HUES48 (cell line): Measurements from ENCODE around the gene HOXB8.

Source experiments
- H3K27ac ChIP-seq: one replicate; pipeline ENCODE4 v1.7.0; 2013; ENCODE audit warnings: low read depth, low read length, inconsistent platforms
- H3K27me3 ChIP-seq: 2 replicates; pipeline ENCODE4 v1.6.1; 2013; ENCODE audit warnings: mild to moderate bottlenecking, low read length; ENCODE audit not compliant: control insufficient read depth, insufficient read depth
- H3K36me3 ChIP-seq: 2 replicates; pipeline ENCODE4 v1.6.1; 2013; ENCODE audit warnings: low read length; ENCODE audit not compliant: control insufficient read depth, insufficient read depth
- H3K4me1 ChIP-seq: 2 replicates; pipeline ENCODE4 v1.6.1; 2013; ENCODE audit warnings: mild to moderate bottlenecking, low read length; ENCODE audit not compliant: control insufficient read depth, insufficient read depth
- H3K4me3 ChIP-seq: 2 replicates; pipeline ENCODE4 v1.5.1; 2013; ENCODE audit warnings: mild to moderate bottlenecking, low read depth, low read length
- H3K9ac ChIP-seq: 2 replicates; pipeline ENCODE4 v1.6.1; 2013; ENCODE audit warnings: mild to moderate bottlenecking, low read depth, low read length, moderate library complexity
- H3K9me3 ChIP-seq: 2 replicates; pipeline ENCODE4 v1.6.1; 2013; ENCODE audit warnings: low read length; ENCODE audit not compliant: control insufficient read depth, insufficient read depth

The HOXB8 gene

DNA sequence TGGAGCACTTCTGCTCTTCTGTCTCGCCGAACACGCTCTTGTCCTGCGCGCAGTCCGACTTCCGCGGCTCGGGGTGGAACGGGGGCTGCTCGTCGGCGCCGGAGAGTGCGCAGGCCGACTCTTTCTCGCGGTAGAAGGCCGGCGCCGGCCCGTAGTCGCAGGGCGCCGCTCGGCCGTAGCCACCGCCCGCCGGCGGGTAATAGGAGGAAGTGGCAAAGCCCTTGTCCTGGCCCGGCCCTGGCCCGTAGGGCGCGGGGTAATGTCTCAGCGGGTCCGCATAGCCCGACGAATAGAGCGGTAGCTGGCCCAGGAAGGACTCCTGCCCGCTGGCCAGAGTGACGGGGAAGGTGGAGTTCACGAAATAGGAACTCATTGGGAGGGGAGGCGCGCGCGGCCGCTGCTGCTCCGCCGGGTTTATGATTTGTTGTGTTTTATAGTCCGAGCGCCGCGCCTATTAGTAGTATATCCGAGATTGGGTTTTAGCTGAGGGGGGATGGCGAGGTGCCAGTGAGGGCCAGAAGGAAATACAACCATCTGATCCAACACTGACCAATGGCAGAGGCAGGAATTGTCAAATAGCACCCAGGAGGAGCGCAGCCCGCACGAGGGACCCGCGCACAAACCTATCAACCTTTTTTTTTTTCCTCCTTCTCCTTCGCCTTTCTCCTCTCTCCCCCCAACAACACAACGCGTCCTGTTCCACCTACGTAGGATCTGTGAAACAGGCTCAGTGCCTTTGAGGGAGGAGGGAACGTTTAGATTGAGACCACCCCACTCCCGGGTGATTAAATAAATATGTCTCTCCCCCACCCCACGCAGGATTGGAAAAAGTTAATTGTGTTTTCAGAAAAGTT is 17.1 kb downstream of the HOXB8 start:
- H3K4me3 ChIP-seq: no peak overlapping the region
- H3K27me3 ChIP-seq: peaks cover 100% of the 10 kb centered on the region
- H3K9ac ChIP-seq: no peak overlapping the region

GRCh38 chr17:48597528-48597777 is 17.6 kb downstream of the HOXB8 start:
- peaks cover 100% of the 10 kb centered on the region for H3K27me3 ChIP-seq
- H3K4me3 ChIP-seq: no peak overlapping the region
- H3K27ac ChIP-seq: no peak overlapping the region
- no peak overlapping the region for H3K9ac ChIP-seq
- no peaks in the 10 kb centered on the region for H3K9me3 ChIP-seq
- H3K4me1 ChIP-seq: peaks cover 9% of the 10 kb centered on the region
- H3K36me3 ChIP-seq: no peaks in the 10 kb centered on the region

More for the DNA sequence above, 17.1 kb downstream of the HOXB8 start:
- no peak overlapping the region for H3K27ac ChIP-seq
- H3K4me1 ChIP-seq: peaks cover 9% of the 10 kb centered on the region
- H3K36me3 ChIP-seq: no peaks in the 10 kb centered on the region
- no peaks in the 10 kb centered on the region for H3K9me3 ChIP-seq

DNA sequence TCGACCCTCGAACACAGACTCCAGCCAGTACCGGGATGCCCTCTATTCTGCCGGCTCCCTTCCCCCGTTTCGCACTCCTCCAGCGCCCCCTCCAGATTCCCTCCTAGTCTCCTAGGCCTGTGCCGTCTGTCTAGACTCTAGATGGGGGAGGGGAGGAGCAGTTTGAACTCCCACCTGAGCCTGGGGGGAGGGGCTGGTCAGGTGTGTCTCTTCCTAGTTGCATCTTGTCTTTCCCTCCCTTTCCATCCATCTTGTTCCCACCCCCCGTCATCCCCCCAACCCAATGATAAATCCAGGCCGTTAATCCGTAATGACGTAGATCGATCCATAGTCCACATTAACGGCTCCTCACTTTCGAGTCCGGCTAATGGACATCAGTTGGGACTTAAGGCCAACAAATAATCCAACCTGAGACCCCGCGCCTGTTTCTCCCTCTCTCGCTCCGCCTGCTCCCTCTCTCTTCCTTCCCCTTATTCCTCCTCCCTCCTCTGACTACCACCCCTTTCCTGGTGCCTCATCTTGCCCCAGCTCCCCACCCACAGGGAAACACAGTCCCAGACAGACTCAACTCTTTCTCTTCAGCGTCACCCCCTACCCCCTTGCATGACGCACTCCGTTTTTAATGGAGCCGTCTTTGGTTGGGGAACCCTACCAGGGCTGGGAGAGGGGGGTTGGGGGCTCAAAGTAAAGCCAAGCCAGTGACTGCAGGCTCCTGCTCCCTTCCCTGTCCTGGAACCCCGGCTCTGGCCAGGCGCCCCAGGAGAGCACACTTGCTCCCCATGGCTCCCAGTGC is 18.2 kb downstream of the HOXB8 start:
- H3K4me1 ChIP-seq: peaks cover 9% of the 10 kb centered on the region
- no peak overlapping the region for H3K9ac ChIP-seq
- H3K4me3 ChIP-seq: no peak overlapping the region
- H3K9me3 ChIP-seq: no peaks in the 10 kb centered on the region
- H3K36me3 ChIP-seq: no peaks in the 10 kb centered on the region
- H3K27me3 ChIP-seq: peaks cover 100% of the 10 kb centered on the region
- no peak overlapping the region for H3K27ac ChIP-seq

DNA sequence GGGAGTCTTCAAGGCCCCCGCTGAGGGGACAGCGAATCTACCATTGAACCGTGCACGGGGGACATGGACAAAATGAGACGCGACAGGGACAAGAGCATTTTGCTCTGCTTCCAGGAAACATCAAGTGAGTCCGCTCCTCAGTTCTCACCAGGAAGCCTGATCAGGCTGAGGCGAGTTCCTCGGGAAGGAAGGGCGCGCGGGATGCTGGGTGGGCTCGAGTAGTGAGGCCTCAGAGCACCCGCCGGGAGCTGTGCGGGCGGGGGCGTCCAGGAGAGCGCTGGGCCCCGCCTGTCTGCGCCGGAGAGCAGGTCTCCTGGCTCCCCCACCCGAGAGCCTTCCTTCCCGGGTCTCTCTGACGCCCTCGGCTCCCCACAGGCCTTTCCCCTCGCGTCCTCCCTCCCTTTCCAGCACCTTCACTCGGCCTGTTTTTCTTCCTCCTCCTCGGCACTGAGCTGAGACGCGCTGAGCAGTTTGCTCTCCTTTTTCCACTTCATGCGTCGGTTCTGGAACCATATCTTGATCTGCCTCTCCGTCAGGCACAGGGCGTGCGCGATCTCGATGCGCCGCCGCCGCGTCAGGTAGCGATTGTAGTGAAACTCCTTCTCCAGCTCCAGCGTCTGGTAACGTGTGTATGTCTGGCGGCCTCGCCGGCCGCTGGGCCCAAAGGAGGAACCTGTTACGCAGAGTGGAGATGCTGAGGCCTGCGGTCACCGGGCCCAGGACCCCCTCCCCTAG is 18.9 kb downstream of the HOXB8 start:
- no peaks in the 10 kb centered on the region for H3K36me3 ChIP-seq
- no peak overlapping the region for H3K4me3 ChIP-seq
- no peaks in the 10 kb centered on the region for H3K9me3 ChIP-seq
- no peak overlapping the region for H3K9ac ChIP-seq
- H3K27ac ChIP-seq: no peak overlapping the region
- H3K27me3 ChIP-seq: peaks cover 100% of the 10 kb centered on the region
- peaks cover 9% of the 10 kb centered on the region for H3K4me1 ChIP-seq

- H3K36me3 ChIP-seq: no peaks in the 10 kb centered on the region
- H3K27ac ChIP-seq: no peak overlapping the region
- H3K9me3 ChIP-seq: no peaks in the 10 kb centered on the region
- H3K4me1 ChIP-seq: peaks cover 9% of the 10 kb centered on the region
- no peak overlapping the region for H3K4me3 ChIP-seq
- no peak overlapping the region for H3K9ac ChIP-seq
- peaks cover 100% of the 10 kb centered on the region for H3K27me3 ChIP-seq
Observed at GRCh38 chr17:48595278-48595999, 19.7 kb downstream of the HOXB8 start.

GRCh38 chr17:48594538-48595277 is 20.4 kb downstream of the HOXB8 start:
- H3K27me3 ChIP-seq: peaks cover 100% of the 10 kb centered on the region
- no peaks in the 10 kb centered on the region for H3K36me3 ChIP-seq
- no peak overlapping the region for H3K27ac ChIP-seq
- no peak overlapping the region for H3K4me3 ChIP-seq
- no peaks in the 10 kb centered on the region for H3K9me3 ChIP-seq
- H3K4me1 ChIP-seq: peaks cover 9% of the 10 kb centered on the region
- no peak overlapping the region for H3K9ac ChIP-seq

DNA sequence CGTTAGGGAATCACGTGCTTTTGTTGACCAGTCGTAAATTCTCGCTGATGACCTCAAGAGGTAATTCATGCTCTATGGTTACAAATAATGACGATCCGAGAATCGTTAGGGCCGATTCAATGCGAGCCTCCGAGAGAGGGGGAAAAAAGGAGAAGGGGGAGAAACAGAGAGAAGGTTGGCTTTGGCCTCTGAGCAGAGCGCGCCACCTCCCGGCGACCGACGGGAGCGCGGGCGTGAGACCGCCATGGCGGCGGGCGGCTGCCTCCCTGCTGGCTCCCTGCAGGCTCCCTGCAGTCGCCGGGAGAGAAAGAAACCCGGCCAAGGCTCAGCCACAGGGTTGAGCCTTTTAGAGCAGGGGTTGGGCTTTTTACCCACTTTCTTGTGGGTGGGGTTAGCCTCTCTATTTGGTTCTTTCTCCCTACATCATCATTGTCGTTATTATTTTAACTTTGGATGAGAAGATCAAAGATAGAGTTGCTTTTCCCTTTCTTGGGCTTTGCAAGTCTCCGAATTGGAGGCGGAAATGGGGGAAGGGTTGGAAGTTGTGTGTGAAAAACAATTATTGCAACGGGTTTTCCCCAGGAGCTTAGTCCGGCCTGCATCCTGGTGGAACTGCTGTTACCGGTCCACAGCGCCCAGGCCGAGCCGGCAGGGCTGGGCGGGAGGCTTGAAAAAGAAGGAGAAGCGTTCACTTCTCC is 21.1 kb downstream of the HOXB8 start:
- peaks cover 100% of the 10 kb centered on the region for H3K27me3 ChIP-seq
- H3K27ac ChIP-seq: no peak overlapping the region
- H3K4me1 ChIP-seq: peaks cover 9% of the 10 kb centered on the region
- no peak overlapping the region for H3K4me3 ChIP-seq
- H3K9ac ChIP-seq: no peak overlapping the region
- no peaks in the 10 kb centered on the region for H3K9me3 ChIP-seq
- H3K36me3 ChIP-seq: no peaks in the 10 kb centered on the region

DNA sequence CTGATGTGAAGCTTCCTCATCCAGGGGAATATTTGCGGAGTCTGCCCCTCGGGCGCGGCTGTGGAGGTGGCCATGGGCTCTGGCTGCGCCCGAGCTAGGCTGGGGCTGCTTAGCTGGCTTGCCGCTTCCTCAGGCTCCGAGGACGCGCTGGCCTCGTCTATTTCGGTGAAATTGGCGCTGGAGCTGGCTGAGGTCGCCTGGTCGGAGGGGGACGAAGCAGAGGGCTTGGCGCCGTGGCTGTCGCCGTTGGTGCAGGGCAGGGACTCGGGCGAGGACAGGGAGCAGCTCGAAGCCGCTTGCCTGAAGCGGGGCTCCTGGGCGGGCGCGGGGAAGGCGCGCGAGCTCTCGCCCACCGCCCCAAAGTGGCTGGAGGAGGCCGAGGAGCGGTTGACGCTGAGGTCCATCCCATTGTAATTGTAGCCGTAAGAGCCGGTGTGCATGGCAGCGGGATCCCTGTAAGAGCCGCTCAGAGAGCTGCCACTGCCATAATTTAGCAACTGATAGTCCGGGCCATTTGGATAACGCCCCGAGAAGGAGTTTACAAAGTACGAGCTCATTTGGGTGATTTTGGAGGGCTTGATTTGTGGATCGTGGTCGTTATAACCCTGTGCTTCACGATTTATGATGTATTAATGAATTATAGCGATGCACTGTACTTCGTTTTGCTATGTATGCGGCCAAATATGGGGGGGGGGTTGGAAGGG is 21.8 kb downstream of the HOXB8 start, which contains the start of gene HOXB5:
HOXB5 (minus strand) TSS at position 654 of the 704 bp plus-strand sequence; CDS start at position 557, 97 bp downstream.
- no peak within 1 kb of the TSS for H3K27ac ChIP-seq
- no peaks in the 10 kb centered on the region for H3K9me3 ChIP-seq
- H3K9ac ChIP-seq: no peak within 1 kb of the TSS
- no peak within 1 kb of the TSS for H3K4me3 ChIP-seq
- H3K27me3 ChIP-seq: peaks cover 100% of the 10 kb centered on the region
- H3K4me1 ChIP-seq: peaks cover 9% of the 10 kb centered on the region
- H3K36me3 ChIP-seq: no peaks in the 10 kb centered on the region

- Histone ChIP-seq H3K4me3 (no peak overlapping the region), H3K9ac (no peak overlapping the region), H3K27ac (no peak overlapping the region), H3K27me3 (peaks cover 100% of the 10 kb centered on the region), H3K4me1 (peaks cover 9% of the 10 kb centered on the region), H3K9me3 (no peaks in the 10 kb centered on the region), H3K36me3 (no peaks in the 10 kb centered on the region)
Observed at GRCh38 chr17:48592577-48592976, 22.5 kb downstream of the HOXB8 start.
